GM12874 (cell line): Measurements from ENCODE around the gene TFCP2L1.

Experiments used
- TF ChIP-seq, protein P1 (sequence below): IDR thresholded peaks from 2 replicates; pipeline ENCODE4 v1.5.1; 2011; ENCODE audit warnings: low read depth, mild to moderate bottlenecking, control low read depth, low read length, moderate library complexity; ENCODE audit not compliant: insufficient read depth

The TFCP2L1 gene, protein sequence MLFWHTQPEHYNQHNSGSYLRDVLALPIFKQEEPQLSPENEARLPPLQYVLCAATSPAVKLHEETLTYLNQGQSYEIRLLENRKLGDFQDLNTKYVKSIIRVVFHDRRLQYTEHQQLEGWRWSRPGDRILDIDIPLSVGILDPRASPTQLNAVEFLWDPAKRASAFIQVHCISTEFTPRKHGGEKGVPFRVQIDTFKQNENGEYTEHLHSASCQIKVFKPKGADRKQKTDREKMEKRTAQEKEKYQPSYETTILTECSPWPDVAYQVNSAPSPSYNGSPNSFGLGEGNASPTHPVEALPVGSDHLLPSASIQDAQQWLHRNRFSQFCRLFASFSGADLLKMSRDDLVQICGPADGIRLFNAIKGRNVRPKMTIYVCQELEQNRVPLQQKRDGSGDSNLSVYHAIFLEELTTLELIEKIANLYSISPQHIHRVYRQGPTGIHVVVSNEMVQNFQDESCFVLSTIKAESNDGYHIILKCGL

DNA sequence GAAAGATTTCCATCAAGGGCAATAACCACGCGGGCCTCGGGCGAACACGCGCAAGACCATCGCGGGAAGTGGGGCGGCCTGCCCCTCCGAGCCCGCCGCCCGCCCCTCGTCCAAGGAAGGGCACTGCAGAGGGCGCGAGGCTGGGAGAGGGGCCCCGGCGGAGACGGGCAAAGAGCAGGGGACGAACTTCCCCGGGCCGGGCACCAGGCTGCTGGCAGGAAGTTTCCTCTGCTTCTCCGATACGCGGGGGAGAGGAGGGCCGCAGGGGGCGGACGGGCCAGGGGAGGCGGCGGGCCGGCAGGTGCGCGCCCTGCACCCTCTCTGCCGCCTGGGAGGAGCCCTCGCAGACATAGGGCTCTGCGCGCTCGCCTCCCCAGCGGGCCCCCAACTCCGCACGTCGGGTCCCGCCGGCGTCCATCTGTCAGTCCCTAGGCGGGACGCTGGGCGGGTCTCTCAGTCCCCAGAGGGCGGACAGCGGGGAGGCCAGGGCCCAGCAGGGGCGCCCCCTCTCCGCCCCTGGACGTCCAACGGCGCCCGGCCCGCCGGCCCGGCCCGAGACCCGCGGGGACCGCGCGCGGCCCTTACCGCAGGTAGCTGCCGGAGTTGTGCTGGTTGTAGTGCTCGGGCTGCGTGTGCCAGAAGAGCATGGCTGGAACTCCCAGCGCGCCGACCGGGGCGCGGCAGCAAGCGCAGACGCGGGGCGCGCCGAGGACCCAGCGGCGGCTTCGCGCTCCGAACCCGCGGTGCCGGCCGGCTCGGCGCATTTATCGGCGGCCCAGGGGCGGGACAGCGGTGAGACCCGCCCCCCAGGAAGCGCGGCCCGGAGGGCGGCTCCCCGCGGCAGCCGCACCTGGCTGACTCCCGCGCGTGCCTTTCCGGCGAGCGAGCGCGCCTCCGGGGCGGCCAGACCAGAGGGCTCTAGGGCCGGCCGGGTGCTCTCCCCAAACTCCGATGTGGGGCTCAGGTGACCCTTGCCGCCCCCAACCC lies at the start of gene TFCP2L1:
TSS of gene TFCP2L1 (minus strand) at position 740 of the 987 bp plus-strand sequence. CDS start at position 647, 93 bp downstream.
- TF ChIP-seq, protein P1, sequence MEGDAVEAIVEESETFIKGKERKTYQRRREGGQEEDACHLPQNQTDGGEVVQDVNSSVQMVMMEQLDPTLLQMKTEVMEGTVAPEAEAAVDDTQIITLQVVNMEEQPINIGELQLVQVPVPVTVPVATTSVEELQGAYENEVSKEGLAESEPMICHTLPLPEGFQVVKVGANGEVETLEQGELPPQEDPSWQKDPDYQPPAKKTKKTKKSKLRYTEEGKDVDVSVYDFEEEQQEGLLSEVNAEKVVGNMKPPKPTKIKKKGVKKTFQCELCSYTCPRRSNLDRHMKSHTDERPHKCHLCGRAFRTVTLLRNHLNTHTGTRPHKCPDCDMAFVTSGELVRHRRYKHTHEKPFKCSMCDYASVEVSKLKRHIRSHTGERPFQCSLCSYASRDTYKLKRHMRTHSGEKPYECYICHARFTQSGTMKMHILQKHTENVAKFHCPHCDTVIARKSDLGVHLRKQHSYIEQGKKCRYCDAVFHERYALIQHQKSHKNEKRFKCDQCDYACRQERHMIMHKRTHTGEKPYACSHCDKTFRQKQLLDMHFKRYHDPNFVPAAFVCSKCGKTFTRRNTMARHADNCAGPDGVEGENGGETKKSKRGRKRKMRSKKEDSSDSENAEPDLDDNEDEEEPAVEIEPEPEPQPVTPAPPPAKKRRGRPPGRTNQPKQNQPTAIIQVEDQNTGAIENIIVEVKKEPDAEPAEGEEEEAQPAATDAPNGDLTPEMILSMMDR: no peak

DNA sequence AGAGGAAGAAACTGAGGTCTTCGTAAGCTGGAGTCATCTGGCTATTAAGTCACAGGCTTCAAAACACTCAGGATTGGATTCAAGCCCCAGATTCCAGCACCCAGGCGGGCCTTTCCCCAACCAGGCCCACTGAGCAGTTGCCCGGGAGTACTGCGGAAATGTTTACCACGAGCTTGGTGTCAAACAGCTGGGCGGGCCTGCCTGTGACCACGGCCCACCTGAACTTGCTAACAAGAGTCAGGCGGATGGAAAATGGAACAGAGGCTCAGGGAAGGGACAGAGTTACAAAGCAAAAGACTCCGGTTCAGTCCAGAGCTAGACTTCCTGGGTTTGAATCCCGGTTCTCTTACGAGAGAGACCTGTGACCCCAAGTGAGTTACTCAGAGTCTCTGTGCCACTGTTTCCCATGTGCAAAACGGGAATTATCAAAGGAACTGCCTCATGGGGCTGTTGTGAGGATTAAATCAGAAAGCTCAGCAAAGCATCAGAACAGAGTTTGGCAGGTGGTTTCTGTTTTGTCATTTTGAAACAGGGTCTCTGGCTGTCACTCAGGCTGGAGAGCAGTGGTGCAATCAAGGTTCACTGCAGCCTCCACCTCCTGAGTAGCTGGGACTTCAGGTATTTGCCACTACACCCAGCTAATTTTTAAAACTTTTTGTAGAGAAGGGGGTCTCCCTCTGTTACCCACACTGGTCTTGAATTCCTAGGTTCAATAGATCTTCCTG lies 49.0 kb upstream of the TFCP2L1 start:
- TF ChIP-seq, protein P1: no peak

DNA sequence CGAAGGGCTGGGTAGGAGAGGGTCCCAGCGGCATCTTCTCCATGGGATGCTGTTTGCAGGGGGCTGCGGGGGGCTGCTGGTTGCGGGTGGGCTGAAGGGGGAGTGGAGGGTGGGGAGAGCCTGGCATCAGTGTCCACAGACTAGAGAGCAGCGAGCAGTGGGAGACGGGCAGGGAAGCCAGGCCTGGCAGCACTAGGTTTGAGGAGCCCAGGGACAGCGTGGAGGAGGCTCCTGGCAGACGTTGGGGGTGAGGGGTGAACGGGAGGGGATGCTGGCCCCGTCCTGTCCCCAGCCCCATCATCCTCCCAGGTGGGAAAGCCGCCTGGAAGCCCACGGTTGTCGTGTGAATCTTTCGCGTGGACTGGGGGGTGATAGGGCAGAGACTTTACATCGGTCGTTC lies 48.2 kb upstream of the TFCP2L1 start:
- TF ChIP-seq, protein P1: no peak

DNA sequence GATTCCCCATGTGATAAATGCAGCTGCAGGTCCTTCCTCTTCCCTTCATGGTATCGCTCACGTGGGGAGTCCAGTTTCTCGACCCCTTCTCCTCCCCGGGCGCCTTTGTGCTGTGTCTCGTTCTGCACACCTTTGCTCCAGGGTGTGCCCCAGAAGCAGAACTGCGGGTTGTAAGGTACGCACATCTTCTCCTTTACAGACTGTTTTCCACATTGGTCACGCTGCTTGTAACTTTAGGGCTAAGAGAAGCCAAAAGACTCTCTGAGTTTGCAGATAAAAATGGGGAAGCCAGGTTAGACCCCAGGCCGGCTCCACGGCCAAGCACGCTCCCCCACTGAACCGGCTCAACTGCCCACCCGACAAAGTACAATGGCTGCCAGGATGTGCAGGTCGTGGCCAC lies 45.9 kb upstream of the TFCP2L1 start:
- TF ChIP-seq, protein P1: no peak

DNA sequence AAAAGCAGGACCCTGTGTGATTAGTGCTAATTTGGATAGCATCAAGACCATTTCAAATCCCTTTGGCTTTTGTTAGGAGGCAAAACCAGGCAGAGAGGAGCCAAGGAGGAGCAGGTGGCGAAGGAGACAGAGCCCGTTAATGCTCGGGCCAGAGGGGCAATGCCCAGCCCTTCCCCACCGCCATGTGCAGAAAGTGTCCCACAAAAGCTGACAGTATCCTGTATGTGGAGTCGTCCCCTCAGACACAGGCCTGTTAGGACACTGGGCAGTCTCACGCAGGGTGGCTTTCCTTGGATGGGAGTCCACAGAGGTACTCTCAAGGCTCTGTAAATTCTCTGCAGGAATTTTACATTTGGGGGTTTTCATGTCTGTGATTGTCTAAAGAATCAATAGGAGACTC lies 44.8 kb upstream of the TFCP2L1 start:
- TF ChIP-seq, protein P1: no peak

DNA sequence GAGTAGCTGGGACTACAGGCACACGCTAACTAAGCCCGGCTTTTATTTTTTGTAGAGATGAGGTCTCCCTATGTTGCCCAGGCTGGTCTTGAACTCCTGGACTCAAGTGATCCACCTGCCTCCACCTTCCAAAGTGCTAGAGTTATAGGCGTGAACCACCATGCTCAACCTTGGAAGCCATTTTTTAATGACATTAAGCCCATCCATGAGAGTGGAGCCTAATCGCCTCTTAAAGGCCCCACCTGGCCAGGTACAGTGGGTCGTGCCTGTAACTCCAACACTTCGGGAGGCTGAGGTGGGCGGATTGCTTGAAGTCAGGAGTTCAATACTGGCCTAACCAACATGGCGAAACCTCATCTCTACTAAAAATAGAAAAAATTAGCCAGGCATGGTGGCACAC lies 41.6 kb upstream of the TFCP2L1 start:
- TF ChIP-seq, protein P1: no peak
